T-helper 1 cell treated with Interleukin-12 subunit alpha and Interleukin-12 subunit beta and Interleukin-4 antibody, amounts not matched to agents 30 ng/mL and 1 ng/mL, for 36 hours (primary cell): ENCODE results near the gene CCND3. TPM values are rescaled to one million over a fixed set of nuclear protein-coding genes. Genes with fewer than 3 reads are reported as not detected.

ENCODE experiments used
- intact Hi-C: fragments of 100-400 bp; cut with micrococcal nuclease; formaldehyde crosslinking; loops from one replicate; pipeline ENCODE4 v1.15.1; 2024
- total RNA-seq: library from RNA; stranded (reverse); gene quantifications from 2 replicates; pipeline ENCODE4 v1.2.3, GENCODE V29; 2022

Gene CCND3
- total RNA-seq, 1 donor from 2014 or later = 481 TPM

- intact Hi-C loops = loop anchor here (10.0 kb wide), 1 partner anchor 1245 kb away; the partner anchor contains the start of gene SRF
Measured at GRCh38 chr6:41929924-41930323, 11.7 kb downstream of the CCND3 start.

GRCh38 chr6:41927253-41927652 lies 14.4 kb downstream of the CCND3 start:
- intact Hi-C loops = loop anchor here (10.0 kb wide), 1 partner anchor 1248 kb away; the partner anchor contains the start of gene SRF

- intact Hi-C loops = loop anchor here (1.0 to 10.0 kb wide), 2 partner anchors 644 to 1253 kb away; partner anchors contain the start of gene SRF
Measured at GRCh38 chr6:41922154-41922553, 19.5 kb downstream of the CCND3 start.

GRCh38 chr6:41921712-41921998 lies 20.0 kb downstream of the CCND3 start:
- intact Hi-C loops = loop anchor here (1.0 to 10.0 kb wide), 14 partner anchors 15 to 1253 kb away; partner anchors contain the start of genes CCND3, MRPS10, SRF and TAF8

- intact Hi-C loops = loop anchor here (1.0 to 10.0 kb wide), 14 partner anchors 15 to 1254 kb away; partner anchors contain the start of genes CCND3, MRPS10, SRF and TAF8
Measured at GRCh38 chr6:41920921-41921711, 20.5 kb downstream of the CCND3 start, which contains the start of the genes BYSL and MED20. BYSL (plus strand) TSS chr6:41921499; CDS start chr6:41921563, 64 bp downstream. MED20 (minus strand) TSS chr6:41921139; CDS start chr6:41921018, 121 bp downstream.

- intact Hi-C loops = no loop called here
Measured at GRCh38 chr6:41917528-41917927, 24.1 kb downstream of the CCND3 start.

- intact Hi-C loops = no loop called here
Measured at GRCh38 chr6:41914869-41915530, 26.6 kb downstream of the CCND3 start.

- intact Hi-C loops = no loop called here
Measured at GRCh38 chr6:41914343-41914742, 27.3 kb downstream of the CCND3 start.

GRCh38 chr6:41909727-41910126 lies 31.9 kb downstream of the CCND3 start:
- intact Hi-C loops = no loop called here

GRCh38 chr6:41901882-41902519 lies 39.6 kb downstream of the CCND3 start:
- intact Hi-C loops = loop anchor here (1.0 to 2.0 kb wide), 4 partner anchors 34 to 202 kb away; no protein-coding TSS in a partner anchor

GRCh38 chr6:41900861-41901260 lies 40.7 kb downstream of the CCND3 start:
- intact Hi-C loops = no loop called here

- intact Hi-C loops = loop anchor here (10.0 kb wide), 1 partner anchor 351 kb away; the partner anchor contains the start of gene FOXP4
Measured at GRCh38 chr6:41896281-41896680, 45.3 kb downstream of the CCND3 start.

- intact Hi-C loops = loop anchor here (1.0 to 10.0 kb wide), 17 partner anchors 26 to 1276 kb away; partner anchors contain the start of genes BYSL, FOXP4, KLC4 and MED20
Measured at GRCh38 chr6:41895300-41896233, 46.0 kb downstream of the CCND3 start, which contains the start of gene USP49. USP49 (minus strand) TSS chr6:41895375; CDS start chr6:41806983, 88,392 bp downstream.

GRCh38 chr6:41894366-41895299 lies 47.0 kb downstream of the CCND3 start:
- intact Hi-C loops = loop anchor here (1.0 to 10.0 kb wide), 17 partner anchors 27 to 1277 kb away; partner anchors contain the start of genes BYSL, FOXP4, KLC4 and MED20

GRCh38 chr6:41892921-41893564 lies 48.6 kb downstream of the CCND3 start:
- intact Hi-C loops = loop anchor here (10.0 kb wide), 1 partner anchor 348 kb away; the partner anchor contains the start of gene FOXP4

GRCh38 chr6:41887331-41887751 lies 54.3 kb downstream of the CCND3 start:
- intact Hi-C loops = no loop called here

GRCh38 chr6:41885930-41886329 lies 55.7 kb downstream of the CCND3 start:
- intact Hi-C loops = no loop called here

GRCh38 chr6:41884957-41885356 lies 56.7 kb downstream of the CCND3 start:
- intact Hi-C loops = no loop called here
